HG03108 (cell line): ENCODE results near the gene EIF4G1.

Experiments used
- ATAC-seq: cut with Tn5 transposase; IDR thresholded peaks from one replicate; pipeline ENCODE4 v1.9.1; 2021; ENCODE audit warnings: moderate library complexity; ENCODE audit not compliant: unreplicated experiment

EIF4G1 gene

DNA sequence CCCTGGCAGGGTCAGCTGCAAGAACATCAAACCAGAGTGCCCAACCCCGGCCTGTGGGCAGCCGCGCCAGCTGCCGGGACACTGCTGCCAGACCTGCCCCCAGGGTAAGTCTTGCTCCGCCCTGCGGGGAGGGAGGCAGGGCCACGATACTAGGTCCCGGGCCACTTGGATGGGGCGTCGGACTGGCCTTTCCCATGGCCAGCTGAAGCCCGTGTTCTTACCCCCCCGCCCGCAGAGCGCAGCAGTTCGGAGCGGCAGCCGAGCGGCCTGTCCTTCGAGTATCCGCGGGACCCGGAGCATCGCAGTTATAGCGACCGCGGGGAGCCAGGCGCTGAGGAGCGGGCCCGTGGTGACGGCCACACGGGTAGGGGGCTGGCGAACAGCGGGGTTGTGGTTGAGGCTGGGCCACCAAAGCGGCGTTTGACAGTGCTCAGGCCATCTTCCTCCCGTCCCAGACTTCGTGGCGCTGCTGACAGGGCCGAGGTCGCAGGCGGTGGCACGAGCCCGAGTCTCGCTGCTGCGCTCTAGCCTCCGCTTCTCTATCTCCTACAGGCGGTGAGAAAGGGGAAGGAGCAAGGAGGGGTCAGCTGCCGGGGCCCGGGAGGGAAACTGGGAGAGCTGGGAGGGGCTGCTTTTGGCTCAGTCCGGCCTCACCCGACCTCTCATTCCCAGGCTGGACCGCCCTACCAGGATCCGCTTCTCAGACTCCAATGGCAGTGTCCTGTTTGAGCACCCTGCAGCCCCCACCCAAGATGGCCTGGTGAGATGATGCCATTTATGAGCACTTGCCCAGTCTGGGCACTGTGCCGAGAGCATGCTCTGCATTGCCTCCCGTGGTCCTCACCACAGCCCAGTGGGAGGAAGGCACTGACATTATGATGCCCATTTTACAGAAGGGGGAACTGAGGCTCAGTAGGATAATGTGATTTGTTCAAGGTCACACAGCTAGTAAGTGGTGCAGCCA lies 67.1 kb downstream of the EIF4G1 start:
- no peak for ATAC-seq

DNA sequence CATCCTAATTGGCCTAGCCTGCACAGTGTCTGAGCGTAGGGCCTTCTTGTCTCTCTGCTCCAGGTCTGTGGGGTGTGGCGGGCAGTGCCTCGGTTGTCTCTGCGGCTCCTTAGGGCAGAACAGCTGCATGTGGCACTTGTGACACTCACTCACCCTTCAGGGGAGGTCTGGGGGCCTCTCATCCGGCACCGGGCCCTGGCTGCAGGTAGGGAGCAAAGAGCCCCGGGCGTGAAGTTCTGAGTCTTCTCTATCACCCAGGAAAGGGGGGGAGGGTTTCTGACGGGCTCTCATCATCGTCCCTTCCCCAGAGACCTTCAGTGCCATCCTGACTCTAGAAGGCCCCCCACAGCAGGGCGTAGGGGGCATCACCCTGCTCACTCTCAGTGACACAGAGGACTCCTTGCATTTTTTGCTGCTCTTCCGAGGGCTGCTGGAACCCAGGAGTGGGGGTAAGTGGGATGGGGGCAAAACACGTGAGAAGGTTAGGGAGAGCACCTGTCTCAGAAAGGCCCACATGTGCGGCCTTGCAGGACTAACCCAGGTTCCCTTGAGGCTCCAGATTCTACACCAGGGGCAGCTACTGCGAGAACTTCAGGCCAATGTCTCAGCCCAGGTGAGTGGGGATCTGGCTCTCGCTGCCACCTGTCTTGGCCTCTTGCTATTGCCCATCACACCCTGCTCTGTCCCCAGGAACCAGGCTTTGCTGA lies 68.1 kb downstream of the EIF4G1 start:
- ATAC-seq = no peak

DNA sequence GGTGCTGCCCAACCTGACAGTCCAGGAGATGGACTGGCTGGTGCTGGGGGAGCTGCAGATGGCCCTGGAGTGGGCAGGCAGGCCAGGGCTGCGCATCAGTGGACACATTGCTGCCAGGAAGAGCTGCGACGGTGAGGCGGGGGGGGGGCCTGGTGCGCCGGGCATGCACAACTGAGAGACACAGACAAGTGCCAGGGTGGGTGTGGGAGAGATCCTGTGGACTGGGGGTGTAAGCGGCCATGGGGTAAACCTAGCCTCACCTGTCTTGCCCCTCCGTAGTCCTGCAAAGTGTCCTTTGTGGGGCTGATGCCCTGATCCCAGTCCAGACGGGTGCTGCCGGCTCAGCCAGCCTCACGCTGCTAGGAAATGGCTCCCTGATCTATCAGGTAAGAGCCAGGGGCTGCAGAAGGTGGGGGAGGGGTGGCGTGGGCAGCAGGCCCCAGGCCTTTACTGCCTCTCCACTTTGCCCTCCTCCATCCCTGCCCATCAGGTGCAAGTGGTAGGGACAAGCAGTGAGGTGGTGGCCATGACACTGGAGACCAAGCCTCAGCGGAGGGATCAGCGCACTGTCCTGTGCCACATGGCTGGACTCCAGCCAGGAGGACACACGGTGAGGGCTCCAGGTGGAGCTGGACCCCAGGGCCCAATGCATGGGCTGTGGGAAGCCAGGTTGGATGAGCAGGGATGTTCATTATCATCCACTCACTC lies 68.8 kb downstream of the EIF4G1 start:
- no peak for ATAC-seq

DNA sequence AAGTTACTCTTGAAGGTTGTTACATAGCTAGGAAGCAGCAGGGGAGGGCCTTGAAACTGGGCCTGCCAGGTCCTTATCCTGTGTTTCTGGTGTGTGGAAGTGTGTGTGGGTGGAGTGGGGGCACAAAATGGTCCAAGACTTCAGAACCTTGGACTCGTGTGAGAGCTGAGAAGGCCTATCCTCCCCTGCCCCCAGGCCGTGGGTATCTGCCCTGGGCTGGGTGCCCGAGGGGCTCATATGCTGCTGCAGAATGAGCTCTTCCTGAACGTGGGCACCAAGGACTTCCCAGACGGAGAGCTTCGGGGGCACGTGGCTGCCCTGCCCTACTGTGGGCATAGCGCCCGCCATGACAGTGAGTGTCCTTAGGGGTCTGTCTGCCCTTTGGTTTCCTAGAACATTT lies 69.9 kb downstream of the EIF4G1 start:
- ATAC-seq = no peak
